Osteoblast (primary cell): ENCODE results near the gene HELZ2. TPM values are rescaled to one million over a fixed set of nuclear protein-coding genes. Genes with fewer than 3 reads are reported as not detected.
"Not testable (repeated sequence)": the region's sequence is repeated elsewhere in the genome, so short reads cannot be mapped to it uniquely, and the experiment has no call there.

Experiments
- DNase-seq: peaks from one replicate; pipeline ENCODE4 v3.0.0; 2011; ENCODE audit warnings: low spot score, mixed read lengths; ENCODE audit not compliant: insufficient read length; ENCODE audit errors: missing footprints
- H2AFZ ChIP-seq: 2 replicates; pipeline ENCODE4 v1.6.0; 2011; ENCODE audit warnings: mild to moderate bottlenecking, low read length
- H3K27ac ChIP-seq: 2 replicates; pipeline ENCODE4 v1.5.1; 2011; ENCODE audit warnings: mild to moderate bottlenecking, low read depth, low read length, moderate library complexity
- H3K27me3 ChIP-seq: 2 replicates; pipeline ENCODE4 v1.6.0; 2012; ENCODE audit warnings: mild to moderate bottlenecking, control low read depth, inconsistent platforms, low read length, moderate library complexity; ENCODE audit not compliant: insufficient read depth
- H3K36me3 ChIP-seq: 2 replicates; pipeline ENCODE4 v1.5.1; 2011; ENCODE audit warnings: mild to moderate bottlenecking, low read length, control low read depth, moderate library complexity; ENCODE audit not compliant: insufficient read depth
- H3K4me1 ChIP-seq: 2 replicates; pipeline ENCODE4 v1.5.1; 2011; ENCODE audit warnings: mild to moderate bottlenecking, low read length, control low read depth, moderate library complexity; ENCODE audit not compliant: insufficient read depth
- H3K4me2 ChIP-seq: 2 replicates; pipeline ENCODE4 v1.6.0; 2011; ENCODE audit warnings: mild to moderate bottlenecking, low read length; ENCODE audit not compliant: insufficient read depth
- H3K4me3 ChIP-seq: fragments of 200-600 bp; sonication (generic); 3 replicates; pipeline ENCODE4 v1.5.1; 2012; ENCODE audit warnings: mild to moderate bottlenecking, low read length, inconsistent platforms; ENCODE audit not compliant: insufficient read depth
- H3K79me2 ChIP-seq: 2 replicates; pipeline ENCODE4 v1.6.0; 2012; ENCODE audit warnings: mild to moderate bottlenecking, low read length, control low read depth, inconsistent platforms; ENCODE audit not compliant: insufficient read depth
- H3K9me3 ChIP-seq: 2 replicates; pipeline ENCODE4 v1.5.1; 2011; ENCODE audit warnings: low read depth, low read length, control low read depth
- H4K20me1 ChIP-seq: 2 replicates; pipeline ENCODE4 v1.6.0; 2012; ENCODE audit warnings: mild to moderate bottlenecking, low read length, control low read depth; ENCODE audit not compliant: insufficient read depth
- total RNA-seq: library from RNA; depleted of rRNA; stranded (reverse); fragments of >200 nt; gene quantifications from 2 replicates; pipeline ENCODE4 v1.2.3, GENCODE V29; 2012
- TF ChIP-seq, protein P1 (sequence below): IDR thresholded peaks from 2 replicates; pipeline ENCODE4 v1.5.1; 2011; ENCODE audit warnings: mild to moderate bottlenecking, low read depth, low read length, moderate library complexity; ENCODE audit errors: extremely low read depth

Gene HELZ2
- total RNA-seq, 1 donor, result 27.5 TPM

DNA sequence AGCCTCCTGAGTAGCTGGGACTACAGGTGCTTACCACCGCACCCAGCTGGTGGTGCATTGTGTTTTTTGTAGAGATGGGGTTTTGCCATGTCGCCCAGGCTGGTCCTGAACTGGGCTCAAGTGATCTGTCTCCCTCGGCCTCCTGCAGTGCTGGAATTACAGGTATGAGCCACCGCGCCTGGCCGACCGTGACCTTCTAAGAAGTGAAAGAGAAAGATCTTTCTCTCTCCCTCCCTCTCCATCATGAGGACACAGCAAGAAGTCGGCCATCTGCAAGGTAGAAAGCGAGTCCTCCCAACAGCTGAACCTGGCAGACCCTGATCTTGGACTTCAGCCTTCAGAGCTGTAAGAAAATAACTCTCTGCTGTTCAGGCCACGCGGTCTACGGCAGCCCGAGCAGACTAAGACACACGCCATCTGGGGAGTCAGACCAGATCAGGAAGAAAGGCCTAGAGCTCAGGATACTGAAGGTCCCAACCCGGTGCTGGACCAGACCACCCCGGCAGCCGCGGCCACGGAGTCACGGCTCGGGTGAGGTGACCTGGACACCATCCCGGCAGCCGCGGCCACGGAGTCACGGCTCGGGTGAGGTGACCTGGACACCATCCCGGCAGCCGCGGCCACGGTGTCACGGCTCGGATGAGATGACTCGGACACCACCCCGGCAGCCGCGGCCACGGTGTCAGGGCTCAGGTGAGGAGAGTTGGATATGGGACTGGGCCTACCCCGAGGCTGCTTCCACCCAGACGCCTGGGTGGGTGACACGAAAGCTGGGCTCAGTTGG is 43.2 kb upstream of the HELZ2 start:
- TF ChIP-seq, protein P1, sequence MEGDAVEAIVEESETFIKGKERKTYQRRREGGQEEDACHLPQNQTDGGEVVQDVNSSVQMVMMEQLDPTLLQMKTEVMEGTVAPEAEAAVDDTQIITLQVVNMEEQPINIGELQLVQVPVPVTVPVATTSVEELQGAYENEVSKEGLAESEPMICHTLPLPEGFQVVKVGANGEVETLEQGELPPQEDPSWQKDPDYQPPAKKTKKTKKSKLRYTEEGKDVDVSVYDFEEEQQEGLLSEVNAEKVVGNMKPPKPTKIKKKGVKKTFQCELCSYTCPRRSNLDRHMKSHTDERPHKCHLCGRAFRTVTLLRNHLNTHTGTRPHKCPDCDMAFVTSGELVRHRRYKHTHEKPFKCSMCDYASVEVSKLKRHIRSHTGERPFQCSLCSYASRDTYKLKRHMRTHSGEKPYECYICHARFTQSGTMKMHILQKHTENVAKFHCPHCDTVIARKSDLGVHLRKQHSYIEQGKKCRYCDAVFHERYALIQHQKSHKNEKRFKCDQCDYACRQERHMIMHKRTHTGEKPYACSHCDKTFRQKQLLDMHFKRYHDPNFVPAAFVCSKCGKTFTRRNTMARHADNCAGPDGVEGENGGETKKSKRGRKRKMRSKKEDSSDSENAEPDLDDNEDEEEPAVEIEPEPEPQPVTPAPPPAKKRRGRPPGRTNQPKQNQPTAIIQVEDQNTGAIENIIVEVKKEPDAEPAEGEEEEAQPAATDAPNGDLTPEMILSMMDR, result no peak
- H3K36me3 ChIP-seq, result peaks cover 21% of the 10 kb centered on the region

GRCh38 chr20:63613863-63614594 is 40.0 kb upstream of the HELZ2 start:
- not testable (repeated sequence) for H2AFZ ChIP-seq, H3K27me3 ChIP-seq, H3K4me3 ChIP-seq, H3K9me3 ChIP-seq, H3K4me2 ChIP-seq, H3K27ac ChIP-seq, H3K4me1 ChIP-seq
- peak; percentile 26 for DNase-seq
- H3K79me2 ChIP-seq, result peaks cover 51% of the 10 kb centered on the region
- H4K20me1 ChIP-seq, result peaks cover 23% of the 10 kb centered on the region
- H3K36me3 ChIP-seq, result peaks cover 21% of the 10 kb centered on the region
- TF ChIP-seq, protein P1, result peak; percentile 31

More for the DNA sequence above, 43.2 kb upstream of the HELZ2 start:
- H3K4me3 ChIP-seq, result no peak overlapping the region
- H3K27ac ChIP-seq, result no peak overlapping the region
- peaks cover 8% of the 10 kb centered on the region for H3K4me1 ChIP-seq
- H3K4me2 ChIP-seq, result no peak overlapping the region
- no peak overlapping the region for H2AFZ ChIP-seq
- H3K79me2 ChIP-seq, result peaks cover 62% of the 10 kb centered on the region
- no peaks in the 10 kb centered on the region for H3K9me3 ChIP-seq
- no peaks in the 10 kb centered on the region for H3K27me3 ChIP-seq
- H4K20me1 ChIP-seq, result peaks cover 30% of the 10 kb centered on the region
- DNase-seq, result peak; percentile 65

DNA sequence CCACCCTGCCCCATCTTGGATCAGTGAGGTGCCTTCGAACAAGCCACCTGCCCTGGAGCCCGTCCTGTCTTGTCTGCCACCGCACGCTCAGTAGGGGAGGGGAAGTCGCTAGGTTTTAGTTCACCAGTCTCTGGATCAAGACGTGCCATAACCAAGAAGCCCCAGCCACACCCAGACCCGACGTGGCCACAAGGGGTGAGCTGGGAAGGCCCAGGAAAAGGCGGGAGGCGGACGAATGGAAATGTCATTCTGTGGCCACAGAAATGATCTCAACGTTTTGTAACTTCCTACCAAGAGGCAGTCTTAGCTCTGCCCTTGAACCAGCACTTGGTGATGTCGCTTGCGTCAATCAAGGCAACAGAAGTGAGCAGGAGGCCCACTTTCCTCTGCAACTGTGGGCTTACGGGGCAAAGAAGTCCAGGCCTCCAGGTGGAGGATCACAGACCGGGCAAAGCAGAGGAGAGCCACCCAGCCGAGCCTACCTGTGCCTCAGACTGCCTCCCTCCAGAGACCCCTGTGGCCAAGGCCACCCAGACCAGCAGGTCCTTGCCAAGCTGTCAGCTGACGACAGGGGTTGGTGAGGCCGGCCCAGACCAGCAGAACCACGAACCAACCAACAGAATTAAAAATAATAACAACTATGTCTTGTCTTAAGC is 38.4 kb upstream of the HELZ2 start:
- DNase-seq, result peak; percentile 85
- no peak overlapping the region for H2AFZ ChIP-seq
- H3K79me2 ChIP-seq, result peaks cover 43% of the 10 kb centered on the region
- no peaks in the 10 kb centered on the region for H3K9me3 ChIP-seq
- H3K27me3 ChIP-seq, result no peaks in the 10 kb centered on the region
- H4K20me1 ChIP-seq, result peaks cover 17% of the 10 kb centered on the region
- H3K4me1 ChIP-seq, result peaks cover 8% of the 10 kb centered on the region
- TF ChIP-seq, protein P1, result peak; percentile 7
- H3K36me3 ChIP-seq, result peaks cover 21% of the 10 kb centered on the region
- H3K27ac ChIP-seq, result peak overlapping the region; percentile 41
- no peak overlapping the region for H3K4me3 ChIP-seq
- no peak overlapping the region for H3K4me2 ChIP-seq
